Stimulated activated CD4-positive, alpha-beta T cell treated with anti-CD3 and anti-CD28 coated beads, TNF-alpha, amount 100 ng/mL, for 1 hour (primary cell): ENCODE data around the gene LTBP1.
"Not testable (repeated sequence)": the region's sequence is repeated elsewhere in the genome, so short reads cannot be mapped to it uniquely, and the experiment has no call there.

ENCODE experiments used
- DNase-seq, 3 donors: peaks; one replicate each; pipeline ENCODE4 v3.0.0-alpha.2; 2020; ENCODE audit warnings: low read depth in 3 of 3, low spot score in 1 of 3

LTBP1 gene

GRCh38 chr2:33369191-33369590, 422.4 kb downstream of the LTBP1 start:
- DNase-seq = no peak

- DNase-seq = no peak
These were observed 424.0 kb downstream of the LTBP1 start for GRCh38 chr2:33370636-33371265.

- DNase-seq = no peak
These were observed 424.7 kb downstream of the LTBP1 start for GRCh38 chr2:33371304-33372090.

- no peak for DNase-seq
These were observed 426.3 kb downstream of the LTBP1 start for GRCh38 chr2:33372940-33373553.

- no peak for DNase-seq
These were observed 427.2 kb downstream of the LTBP1 start for GRCh38 chr2:33373986-33374385.

GRCh38 chr2:33375054-33375453, 428.3 kb downstream of the LTBP1 start:
- no peak for DNase-seq

GRCh38 chr2:33377048-33377447, 430.3 kb downstream of the LTBP1 start:
- no peak for DNase-seq

- no peak for DNase-seq
These were observed 431.9 kb downstream of the LTBP1 start for GRCh38 chr2:33378556-33379210.

- DNase-seq = no peak
These were observed 433.4 kb downstream of the LTBP1 start for GRCh38 chr2:33380001-33380609.

- no peak for DNase-seq
These were observed 434.0 kb downstream of the LTBP1 start for GRCh38 chr2:33380719-33381118.

- DNase-seq = no peak
These were observed 434.6 kb downstream of the LTBP1 start for GRCh38 chr2:33381301-33381858.

GRCh38 chr2:33383855-33384598, 437.3 kb downstream of the LTBP1 start:
- no peak for DNase-seq

GRCh38 chr2:33384599-33384961, 437.8 kb downstream of the LTBP1 start:
- no peak for DNase-seq

- no peak for DNase-seq
These were observed 442.2 kb downstream of the LTBP1 start for GRCh38 chr2:33388996-33389395.

- not testable (repeated sequence) for DNase-seq
These were observed 442.9 kb downstream of the LTBP1 start for GRCh38 chr2:33389695-33390094.

- no peak for DNase-seq
These were observed 444.9 kb downstream of the LTBP1 start for GRCh38 chr2:33391529-33392255.

- no peak for DNase-seq
These were observed 445.6 kb downstream of the LTBP1 start for GRCh38 chr2:33392366-33392765.

- DNase-seq = no peak
These were observed 448.3 kb downstream of the LTBP1 start for GRCh38 chr2:33395034-33395433.

- DNase-seq = peak in 1 of 3 donors; percentile 10
These were observed 449.0 kb downstream of the LTBP1 start for GRCh38 chr2:33395655-33396249.
